GM19452 (cell line): ENCODE measurements around the gene LGALS3BP.

Experiments used
- ATAC-seq: cut with Tn5 transposase; IDR thresholded peaks from one replicate; pipeline ENCODE4 v1.9.1; 2021; ENCODE audit not compliant: unreplicated experiment

Gene LGALS3BP

DNA sequence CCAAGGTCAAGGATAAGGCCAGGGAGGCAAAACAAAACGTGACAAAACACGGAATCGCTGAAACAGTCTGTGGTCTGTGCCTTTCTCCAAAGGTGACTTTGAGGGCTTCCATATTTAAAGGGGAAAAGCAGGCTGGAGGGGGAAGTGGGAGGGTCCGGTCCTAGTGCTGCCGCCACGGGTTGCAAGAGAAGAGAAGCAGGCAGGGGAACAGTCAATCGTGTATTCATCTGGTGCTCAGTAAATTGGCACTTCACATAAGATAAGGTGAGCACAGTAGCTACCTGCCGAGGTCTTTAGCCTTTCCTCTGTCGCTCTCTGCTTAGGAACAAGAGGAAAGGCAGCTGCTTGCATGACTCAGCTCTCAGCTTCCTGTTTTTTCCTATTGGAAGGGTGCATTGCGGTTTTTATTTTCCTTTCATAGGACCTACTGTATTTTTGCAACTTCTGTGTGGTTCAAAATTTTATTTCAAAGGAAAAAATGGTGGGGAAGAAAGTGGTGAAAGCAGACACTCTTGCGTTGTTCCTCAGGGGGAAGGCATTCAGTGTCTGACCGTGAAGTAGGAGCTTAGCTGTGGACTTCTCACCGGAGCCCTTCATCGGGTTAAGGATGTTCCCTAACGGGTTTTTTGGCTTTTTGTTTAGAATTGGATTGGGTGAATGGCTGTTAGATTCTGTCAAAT, 7.1 kb upstream of the LGALS3BP start:
- ATAC-seq: no peak

GRCh38 chr17:78986048-78986648, 6.4 kb upstream of the LGALS3BP start:
- ATAC-seq: no peak

- no peak for ATAC-seq
Observed at GRCh38 chr17:78985395-78985794, 5.7 kb upstream of the LGALS3BP start.

- ATAC-seq: no peak
Observed at GRCh38 chr17:78981010-78981888, 1.5 kb upstream of the LGALS3BP start.

DNA sequence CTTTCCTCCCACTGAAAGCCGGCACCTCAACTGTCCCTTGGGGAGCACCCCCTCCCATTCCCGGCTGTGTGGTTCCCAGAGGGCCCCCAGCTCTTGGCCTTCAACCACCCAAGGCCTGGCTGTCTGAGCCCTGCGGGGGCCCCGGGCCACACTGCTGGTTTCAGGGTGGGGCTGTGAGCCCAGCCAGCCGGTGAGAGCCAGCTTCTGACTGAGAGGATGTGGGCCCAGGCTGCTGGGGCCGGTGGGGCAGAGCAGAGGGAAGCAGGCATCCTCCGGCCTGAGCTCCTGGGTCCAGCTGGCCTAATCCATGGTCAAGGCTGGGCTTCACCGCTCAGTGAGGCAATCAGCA, 875 bp upstream of the LGALS3BP start:
- ATAC-seq: no peak

GRCh38 chr17:78977997-78978973, 1.4 kb downstream of the LGALS3BP start:
- ATAC-seq: no peak

GRCh38 chr17:78977681-78977943, 2.1 kb downstream of the LGALS3BP start:
- ATAC-seq: no peak

DNA sequence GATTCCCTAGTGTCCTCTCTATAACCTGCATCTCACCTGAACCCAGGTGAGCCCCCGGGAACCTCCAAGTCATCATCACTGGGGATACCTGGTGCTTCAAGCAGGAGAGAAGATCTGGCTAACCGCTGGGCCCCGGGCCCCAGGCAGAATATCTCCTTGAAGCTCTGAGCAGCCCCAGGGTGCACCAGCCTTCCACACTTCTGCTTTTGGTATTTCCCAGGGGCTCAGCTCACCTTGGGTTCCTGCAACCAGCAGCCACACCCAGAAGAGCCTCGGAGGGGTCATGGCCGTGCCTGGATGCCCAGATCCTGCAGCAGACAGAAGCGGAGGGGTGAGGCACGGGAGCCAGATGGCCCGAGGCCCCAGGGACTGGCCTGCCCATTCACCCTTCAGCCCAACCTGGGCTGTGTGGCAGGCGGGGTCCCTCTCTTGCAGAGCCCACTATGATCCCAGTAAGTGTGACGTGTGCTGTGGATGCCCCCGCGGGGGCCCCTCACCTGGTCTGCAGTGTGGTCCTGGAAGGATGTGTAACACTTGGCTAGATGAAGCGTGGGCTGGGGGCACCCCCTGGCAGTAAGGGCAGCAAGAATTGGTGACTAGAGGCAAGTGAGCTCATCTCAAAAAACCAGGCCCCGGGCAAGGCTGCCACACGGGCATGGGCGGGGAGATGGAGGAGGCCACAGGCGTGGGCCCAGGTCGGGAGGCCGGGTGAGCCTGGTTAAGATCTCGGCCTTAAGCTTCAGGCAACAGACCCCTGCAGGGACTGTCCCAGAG, 2.6 kb downstream of the LGALS3BP start:
- no peak for ATAC-seq

DNA sequence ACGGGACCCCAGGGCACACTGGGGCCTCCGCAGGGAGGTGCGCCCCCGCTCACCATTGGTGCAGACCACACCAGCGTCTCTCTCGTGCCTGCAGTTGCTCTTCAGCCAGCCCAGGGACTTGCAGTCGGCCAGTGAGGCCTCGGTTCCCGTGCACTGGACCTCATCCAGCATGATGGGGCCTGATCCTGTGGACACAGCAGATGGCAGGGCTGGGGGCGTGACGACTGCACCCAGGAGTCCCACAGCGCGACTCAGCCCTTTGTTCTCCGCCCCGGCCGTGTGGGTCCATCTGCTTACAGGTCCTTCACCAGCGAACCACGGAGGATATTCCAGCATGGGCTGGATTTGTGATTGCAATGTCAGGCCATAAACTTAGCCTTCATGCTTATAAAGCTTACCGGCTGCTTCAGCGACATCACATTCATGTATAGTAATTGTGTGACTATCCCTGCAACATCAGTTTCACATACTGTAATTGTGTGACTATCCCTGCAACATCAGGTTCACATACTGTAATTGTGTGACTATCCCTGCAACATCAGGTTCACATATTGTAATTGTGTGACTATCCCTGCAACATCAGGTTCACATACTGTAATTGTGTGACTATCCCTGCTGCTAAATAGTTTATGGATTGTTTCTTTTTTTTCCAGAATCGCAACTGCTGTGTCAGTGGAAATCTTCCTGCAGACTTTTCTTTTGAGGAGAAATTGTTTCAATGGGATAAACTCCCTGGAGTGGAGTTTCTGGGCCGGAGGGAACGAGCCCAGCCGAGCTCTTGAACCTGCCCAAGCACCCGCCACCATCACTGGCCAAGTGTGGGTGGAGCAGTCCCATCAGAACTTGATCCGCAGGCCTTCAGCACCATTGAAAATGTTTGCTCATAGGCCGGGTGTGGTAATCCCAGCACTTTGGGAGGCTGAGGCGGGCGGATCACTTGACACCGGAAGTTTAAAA, 4.8 kb downstream of the LGALS3BP start:
- no peak for ATAC-seq

- no peak for ATAC-seq
Observed at GRCh38 chr17:78973792-78974520, 5.8 kb downstream of the LGALS3BP start.

- ATAC-seq: no peak
Observed at GRCh38 chr17:78973196-78973595, 6.5 kb downstream of the LGALS3BP start.

GRCh38 chr17:78972507-78973105, 7.1 kb downstream of the LGALS3BP start:
- no peak for ATAC-seq

- ATAC-seq: no peak
Observed at GRCh38 chr17:78971756-78972506, 7.8 kb downstream of the LGALS3BP start.

GRCh38 chr17:78970834-78971755, 8.6 kb downstream of the LGALS3BP start:
- no peak for ATAC-seq

DNA sequence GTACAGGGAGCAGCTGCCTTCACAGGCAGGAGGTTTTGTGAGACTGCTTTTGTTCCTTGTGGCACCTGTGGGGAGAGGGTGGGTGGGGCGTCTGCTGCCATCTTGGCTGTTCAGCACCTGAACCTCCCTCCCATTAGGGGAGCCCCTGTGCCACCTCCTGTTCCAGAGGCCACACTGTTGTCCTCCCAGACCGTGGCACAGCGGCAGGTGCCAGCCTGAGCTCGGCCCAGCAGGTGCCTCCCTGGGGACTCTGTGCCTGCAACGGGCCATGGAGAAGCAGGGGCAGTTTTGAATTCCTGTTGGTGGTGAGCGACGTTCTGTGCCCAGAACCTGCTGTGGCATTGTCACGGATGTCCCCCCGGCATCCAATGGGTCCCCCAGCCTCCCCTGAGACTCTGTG, 9.9 kb downstream of the LGALS3BP start:
- ATAC-seq: no peak

- no peak for ATAC-seq
Observed at GRCh38 chr17:78967782-78968362, 11.9 kb downstream of the LGALS3BP start.
